DND-41 (cell line): ENCODE data around the gene SPSB4.

Experiments
- EZH2 ChIP-seq: IDR thresholded peaks from 3 replicates; pipeline ENCODE4 v1.6.1; 2012; ENCODE audit warnings: borderline replicate concordance, low read depth, mild to moderate bottlenecking, moderate library complexity, low read length, inconsistent platforms; ENCODE audit not compliant: severe bottlenecking
- TF ChIP-seq, protein P1 (sequence below): IDR thresholded peaks from 2 replicates; pipeline ENCODE4 v1.5.1; 2012; ENCODE audit warnings: borderline replicate concordance, low read length, moderate library complexity, mild to moderate bottlenecking; ENCODE audit not compliant: poor library complexity, severe bottlenecking; ENCODE audit errors: extremely low read depth

DNA sequence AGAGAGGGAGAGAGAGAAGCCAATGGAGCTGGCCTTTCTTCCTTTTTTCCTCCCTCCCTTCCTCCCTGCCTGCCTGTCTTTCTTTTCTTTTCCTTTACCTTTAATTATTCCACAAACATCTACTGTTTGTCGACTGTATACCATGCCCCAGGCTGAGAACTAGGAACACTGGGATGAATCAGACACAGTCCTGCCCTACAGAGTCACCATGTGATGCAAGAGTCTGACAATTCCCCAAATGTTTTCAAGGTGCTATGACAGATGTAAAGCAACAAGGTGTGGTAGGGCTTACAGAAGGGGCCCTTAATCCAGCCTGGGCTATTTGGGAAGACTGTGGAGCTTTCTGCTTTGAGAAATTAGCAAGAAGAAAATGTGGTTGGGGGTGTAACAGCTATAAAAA is 4.0 kb upstream of the SPSB4 start:
- TF ChIP-seq, protein P1, sequence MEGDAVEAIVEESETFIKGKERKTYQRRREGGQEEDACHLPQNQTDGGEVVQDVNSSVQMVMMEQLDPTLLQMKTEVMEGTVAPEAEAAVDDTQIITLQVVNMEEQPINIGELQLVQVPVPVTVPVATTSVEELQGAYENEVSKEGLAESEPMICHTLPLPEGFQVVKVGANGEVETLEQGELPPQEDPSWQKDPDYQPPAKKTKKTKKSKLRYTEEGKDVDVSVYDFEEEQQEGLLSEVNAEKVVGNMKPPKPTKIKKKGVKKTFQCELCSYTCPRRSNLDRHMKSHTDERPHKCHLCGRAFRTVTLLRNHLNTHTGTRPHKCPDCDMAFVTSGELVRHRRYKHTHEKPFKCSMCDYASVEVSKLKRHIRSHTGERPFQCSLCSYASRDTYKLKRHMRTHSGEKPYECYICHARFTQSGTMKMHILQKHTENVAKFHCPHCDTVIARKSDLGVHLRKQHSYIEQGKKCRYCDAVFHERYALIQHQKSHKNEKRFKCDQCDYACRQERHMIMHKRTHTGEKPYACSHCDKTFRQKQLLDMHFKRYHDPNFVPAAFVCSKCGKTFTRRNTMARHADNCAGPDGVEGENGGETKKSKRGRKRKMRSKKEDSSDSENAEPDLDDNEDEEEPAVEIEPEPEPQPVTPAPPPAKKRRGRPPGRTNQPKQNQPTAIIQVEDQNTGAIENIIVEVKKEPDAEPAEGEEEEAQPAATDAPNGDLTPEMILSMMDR: no peak
- no peak for TF ChIP-seq EZH2
